ENCODE measurements around the gene RBM26. TPM values are rescaled to one million over a fixed set of nuclear protein-coding genes. Genes with fewer than 3 reads are reported as not detected.

The RBM26 gene
- total RNA-seq, 4 donors from 2014 or later = 34.8 to 96.6 (median 44.5) TPM

DNA sequence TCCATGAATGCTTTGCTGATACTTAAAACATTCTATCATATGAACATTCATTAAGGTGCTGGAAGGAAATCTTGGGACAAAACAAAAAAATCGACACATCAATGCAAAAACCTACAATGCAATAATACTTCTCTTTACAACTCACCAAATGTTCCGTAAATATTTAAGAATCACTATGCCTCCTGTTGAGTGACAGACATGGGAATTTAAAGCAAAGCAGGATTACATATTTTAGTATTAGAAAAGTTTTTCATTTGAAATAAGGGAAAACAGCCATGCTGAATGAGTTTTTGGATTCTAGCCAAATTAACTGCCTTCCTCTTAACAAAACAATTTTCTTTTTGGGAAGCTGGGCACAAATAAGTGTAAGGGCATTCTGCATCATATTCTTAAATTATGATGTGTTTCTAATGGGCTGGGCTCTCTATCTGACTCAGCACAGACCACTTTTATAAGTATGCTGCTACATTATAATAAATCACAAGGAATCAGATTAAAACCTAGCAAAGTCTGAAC is 93.7 kb downstream of the RBM26 start:
- Histone ChIP-seq H3K4me1 (no peaks in the 10 kb centered on the region), H3K9me3 (no peaks in the 10 kb centered on the region), H3K27me3 (no peaks in the 10 kb centered on the region), H3K27ac (no peak overlapping the region), H3K36me3 (no peaks in the 10 kb centered on the region), H3K4me3 (no peak overlapping the region)
- TF ChIP-seq POLR2A (IDR thresholded peaks at IDR 0.05) = no peak
- TF ChIP-seq, protein P1, sequence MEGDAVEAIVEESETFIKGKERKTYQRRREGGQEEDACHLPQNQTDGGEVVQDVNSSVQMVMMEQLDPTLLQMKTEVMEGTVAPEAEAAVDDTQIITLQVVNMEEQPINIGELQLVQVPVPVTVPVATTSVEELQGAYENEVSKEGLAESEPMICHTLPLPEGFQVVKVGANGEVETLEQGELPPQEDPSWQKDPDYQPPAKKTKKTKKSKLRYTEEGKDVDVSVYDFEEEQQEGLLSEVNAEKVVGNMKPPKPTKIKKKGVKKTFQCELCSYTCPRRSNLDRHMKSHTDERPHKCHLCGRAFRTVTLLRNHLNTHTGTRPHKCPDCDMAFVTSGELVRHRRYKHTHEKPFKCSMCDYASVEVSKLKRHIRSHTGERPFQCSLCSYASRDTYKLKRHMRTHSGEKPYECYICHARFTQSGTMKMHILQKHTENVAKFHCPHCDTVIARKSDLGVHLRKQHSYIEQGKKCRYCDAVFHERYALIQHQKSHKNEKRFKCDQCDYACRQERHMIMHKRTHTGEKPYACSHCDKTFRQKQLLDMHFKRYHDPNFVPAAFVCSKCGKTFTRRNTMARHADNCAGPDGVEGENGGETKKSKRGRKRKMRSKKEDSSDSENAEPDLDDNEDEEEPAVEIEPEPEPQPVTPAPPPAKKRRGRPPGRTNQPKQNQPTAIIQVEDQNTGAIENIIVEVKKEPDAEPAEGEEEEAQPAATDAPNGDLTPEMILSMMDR (IDR thresholded peaks at IDR 0.05) = no peak
- no peak for DNase-seq

DNA sequence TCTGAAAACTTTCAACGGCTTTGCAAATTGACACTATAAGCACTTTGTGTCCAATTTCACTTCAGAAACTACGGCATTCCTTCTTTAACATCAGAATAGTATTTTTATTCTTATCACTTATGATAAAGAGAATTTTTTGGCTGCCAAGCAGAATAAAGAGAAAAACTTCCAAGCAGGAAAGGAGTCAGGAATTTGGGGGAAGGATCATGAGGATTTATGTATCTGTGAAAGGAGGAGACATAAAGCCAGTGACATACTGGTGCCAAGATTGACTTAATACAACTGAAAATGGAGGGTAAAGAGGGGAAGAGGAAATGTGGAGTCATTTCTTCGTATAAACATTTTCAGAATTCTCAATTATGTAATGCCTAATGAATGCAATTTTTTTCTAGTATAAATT is 94.7 kb downstream of the RBM26 start:
- no peak overlapping the region for H3K4me3 ChIP-seq
- no peaks in the 10 kb centered on the region for H3K36me3 ChIP-seq
- no peaks in the 10 kb centered on the region for H3K9me3 ChIP-seq
- H3K4me1 ChIP-seq = no peaks in the 10 kb centered on the region
- H3K27me3 ChIP-seq = no peaks in the 10 kb centered on the region
- TF ChIP-seq POLR2A (IDR thresholded peaks at IDR 0.05) = no peak
- TF ChIP-seq, protein P1 (IDR thresholded peaks at IDR 0.05) = no peak
- DNase-seq = no peak
- no peak overlapping the region for H3K27ac ChIP-seq

DNA sequence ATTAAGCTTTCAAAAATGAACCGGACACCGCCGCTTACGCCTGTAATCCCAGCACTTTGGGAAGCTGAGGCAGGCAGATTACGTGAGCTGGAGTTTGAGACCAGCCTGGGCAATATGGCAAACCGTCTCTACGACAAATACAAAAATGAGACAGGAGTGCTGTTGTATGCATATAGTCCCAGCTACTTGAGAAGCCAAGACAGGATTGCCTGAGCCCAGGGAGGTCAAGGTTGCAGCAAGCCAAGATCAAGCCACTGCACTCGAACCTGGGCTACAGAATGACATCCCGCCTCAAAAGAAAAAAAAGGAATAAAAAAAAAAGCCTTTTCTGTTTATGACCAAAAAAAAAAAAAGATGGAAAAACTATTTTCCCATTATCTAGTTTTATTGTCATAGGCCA is 96.4 kb downstream of the RBM26 start:
- H3K9me3 ChIP-seq = no peaks in the 10 kb centered on the region
- DNase-seq = no peak

DNA sequence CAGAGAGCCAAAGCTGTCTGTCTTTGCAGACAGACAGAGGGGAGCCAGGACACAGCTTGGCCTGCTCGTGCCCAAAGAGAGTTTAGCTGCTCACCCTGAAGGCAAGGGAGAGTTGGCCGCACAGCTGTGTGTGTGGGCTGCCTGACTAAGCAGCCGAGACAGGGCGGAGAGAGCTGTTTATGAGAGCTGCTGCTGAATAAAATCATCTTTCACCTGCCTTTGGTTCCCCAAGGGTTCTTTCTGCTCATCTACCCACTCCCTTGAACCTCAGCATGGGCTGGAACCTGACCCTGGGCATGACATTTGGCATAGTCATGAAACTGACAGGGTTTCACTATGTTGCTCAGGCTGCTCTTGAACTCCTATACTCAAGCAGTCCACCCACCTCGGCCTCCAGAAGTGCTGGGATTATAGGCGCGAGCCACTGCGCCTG is 98.2 kb downstream of the RBM26 start:
- no peak for DNase-seq
- Histone ChIP-seq H3K4me3 (no peak overlapping the region), H3K27me3 (no peaks in the 10 kb centered on the region), H3K9me3 (no peaks in the 10 kb centered on the region), H3K4me1 (no peaks in the 10 kb centered on the region), H3K27ac (no peak overlapping the region), H3K36me3 (no peaks in the 10 kb centered on the region)
- TF ChIP-seq POLR2A (IDR thresholded peaks at IDR 0.05) = no peak

More for the DNA sequence above, 96.4 kb downstream of the RBM26 start:
- Histone ChIP-seq H3K27me3 (no peaks in the 10 kb centered on the region), H3K4me1 (no peaks in the 10 kb centered on the region), H3K4me3 (no peak overlapping the region), H3K27ac (no peak overlapping the region), H3K36me3 (no peaks in the 10 kb centered on the region)
- TF ChIP-seq, protein P1 (IDR thresholded peaks at IDR 0.05) = no peak
- no peak for TF ChIP-seq POLR2A (IDR thresholded peaks at IDR 0.05)

DNA sequence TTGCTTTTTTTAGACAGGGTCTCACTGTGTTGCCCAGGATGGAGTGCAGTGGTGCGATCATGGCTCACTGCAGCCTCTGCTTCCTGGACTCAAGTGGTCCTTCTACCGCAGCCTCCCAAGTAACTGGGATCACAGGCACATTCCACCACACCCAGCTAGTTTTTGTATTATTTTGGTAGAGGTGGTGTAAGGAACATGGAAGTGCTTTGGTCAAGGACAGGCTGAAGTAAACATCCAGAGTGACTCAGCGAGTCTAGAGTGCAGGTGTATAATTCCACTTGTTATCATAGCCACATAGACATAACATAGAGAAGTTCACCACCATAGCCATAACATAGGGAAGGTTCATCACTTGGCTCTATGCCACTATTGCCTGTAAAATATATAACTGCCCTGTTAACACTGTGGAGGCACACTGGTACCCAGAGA is 98.6 kb downstream of the RBM26 start:
- TF ChIP-seq, protein P1 (IDR thresholded peaks at IDR 0.05) = no peak
- TF ChIP-seq POLR2A (IDR thresholded peaks at IDR 0.05) = no peak
- no peaks in the 10 kb centered on the region for H3K4me1 ChIP-seq
- H3K27ac ChIP-seq = no peak overlapping the region
- H3K27me3 ChIP-seq = no peaks in the 10 kb centered on the region
- no peaks in the 10 kb centered on the region for H3K36me3 ChIP-seq
- no peak for DNase-seq
- no peak overlapping the region for H3K4me3 ChIP-seq
- H3K9me3 ChIP-seq = no peaks in the 10 kb centered on the region

DNA sequence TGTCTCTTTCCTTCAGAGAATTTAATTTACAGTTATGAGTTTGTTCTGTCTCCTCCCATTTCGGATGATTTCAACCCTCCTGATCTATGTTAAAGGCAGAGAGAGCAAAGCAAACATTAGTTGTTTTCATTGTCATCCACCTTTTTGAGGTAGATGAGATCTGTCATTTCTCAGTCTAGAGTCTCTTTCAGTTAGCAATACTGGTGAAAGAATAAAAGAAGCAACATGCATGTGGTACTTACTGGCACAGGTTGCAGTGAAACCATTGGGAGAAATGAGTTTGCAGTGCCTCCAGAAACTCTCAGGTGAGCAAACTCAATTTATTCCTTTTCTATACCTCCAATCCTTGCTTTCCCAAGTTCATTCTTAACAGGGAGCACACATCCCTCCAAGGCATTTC is 99.4 kb downstream of the RBM26 start:
- no peak overlapping the region for H3K4me3 ChIP-seq
- no peak for DNase-seq
- no peak overlapping the region for H3K27ac ChIP-seq
- H3K36me3 ChIP-seq = no peaks in the 10 kb centered on the region
- no peaks in the 10 kb centered on the region for H3K27me3 ChIP-seq
- no peaks in the 10 kb centered on the region for H3K4me1 ChIP-seq
- no peaks in the 10 kb centered on the region for H3K9me3 ChIP-seq
- TF ChIP-seq, protein P1 (IDR thresholded peaks at IDR 0.05) = no peak
- TF ChIP-seq POLR2A (IDR thresholded peaks at IDR 0.05) = no peak

All from Peyer's patch (tissue), 4 donors.